ENCODE data around the gene USP3. TPM values are rescaled to one million over a fixed set of nuclear protein-coding genes. Genes with fewer than 3 reads are reported as not detected.
A peak's percentile ranks its signal among the peaks of the same experiment; 100 is the strongest.

The USP3 gene
- total and polyA plus RNA-seq, 2 of the 13 experiments (the other 11 are each of a cell fraction or from before 2014, with no cell fraction given): 14.3 to 61.2 TPM

DNA sequence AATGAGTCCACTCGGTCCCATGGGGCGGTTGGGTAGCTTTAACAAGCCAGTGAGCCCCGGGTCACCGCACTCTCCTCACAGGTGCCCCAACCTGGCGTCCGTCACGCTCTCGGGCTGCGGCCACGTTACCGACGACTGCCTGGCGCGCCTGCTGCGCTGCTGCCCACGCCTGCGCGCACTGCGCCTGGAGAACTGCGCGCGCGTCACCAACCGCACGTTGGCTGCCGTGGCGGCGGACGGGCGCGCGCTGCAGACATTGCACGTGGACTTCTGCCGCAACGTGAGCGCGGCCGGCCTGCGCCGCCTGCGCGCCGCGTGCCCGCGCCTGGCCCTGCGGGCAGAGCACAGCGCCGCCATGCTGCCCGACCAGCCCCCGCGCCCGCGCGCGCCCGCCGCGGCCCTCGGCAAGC is 96.2 kb downstream of the USP3 start (continued):
- peak; percentile 29; the same call in 1 of the 2 replicates for TF ChIP-seq RXRA (CRISPR knock-in tag; IDR thresholded peaks at IDR 0.05)
- 0 out of 2 replicates have a peak, but pooled peaks have one; percentile 63 for TF ChIP-seq HES4 (CRISPR knock-in tag; IDR thresholded peaks at IDR 0.05; ENCODE audit: borderline replicate concordance)
- peak; percentile 92 for TF ChIP-seq NKX3-1 (CRISPR knock-in tag; IDR thresholded peaks at IDR 0.05)
- no peak for TF ChIP-seq ZNF292 (CRISPR knock-in tag; IDR thresholded peaks at IDR 0.05; ENCODE audit: borderline replicate concordance, low read depth)
- TF ChIP-seq, protein P1, sequence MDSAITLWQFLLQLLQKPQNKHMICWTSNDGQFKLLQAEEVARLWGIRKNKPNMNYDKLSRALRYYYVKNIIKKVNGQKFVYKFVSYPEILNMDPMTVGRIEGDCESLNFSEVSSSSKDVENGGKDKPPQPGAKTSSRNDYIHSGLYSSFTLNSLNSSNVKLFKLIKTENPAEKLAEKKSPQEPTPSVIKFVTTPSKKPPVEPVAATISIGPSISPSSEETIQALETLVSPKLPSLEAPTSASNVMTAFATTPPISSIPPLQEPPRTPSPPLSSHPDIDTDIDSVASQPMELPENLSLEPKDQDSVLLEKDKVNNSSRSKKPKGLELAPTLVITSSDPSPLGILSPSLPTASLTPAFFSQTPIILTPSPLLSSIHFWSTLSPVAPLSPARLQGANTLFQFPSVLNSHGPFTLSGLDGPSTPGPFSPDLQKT (CRISPR knock-in tag; IDR thresholded peaks at IDR 0.05; ENCODE audit: borderline replicate concordance): no peak
- TF ChIP-seq, protein P2, sequence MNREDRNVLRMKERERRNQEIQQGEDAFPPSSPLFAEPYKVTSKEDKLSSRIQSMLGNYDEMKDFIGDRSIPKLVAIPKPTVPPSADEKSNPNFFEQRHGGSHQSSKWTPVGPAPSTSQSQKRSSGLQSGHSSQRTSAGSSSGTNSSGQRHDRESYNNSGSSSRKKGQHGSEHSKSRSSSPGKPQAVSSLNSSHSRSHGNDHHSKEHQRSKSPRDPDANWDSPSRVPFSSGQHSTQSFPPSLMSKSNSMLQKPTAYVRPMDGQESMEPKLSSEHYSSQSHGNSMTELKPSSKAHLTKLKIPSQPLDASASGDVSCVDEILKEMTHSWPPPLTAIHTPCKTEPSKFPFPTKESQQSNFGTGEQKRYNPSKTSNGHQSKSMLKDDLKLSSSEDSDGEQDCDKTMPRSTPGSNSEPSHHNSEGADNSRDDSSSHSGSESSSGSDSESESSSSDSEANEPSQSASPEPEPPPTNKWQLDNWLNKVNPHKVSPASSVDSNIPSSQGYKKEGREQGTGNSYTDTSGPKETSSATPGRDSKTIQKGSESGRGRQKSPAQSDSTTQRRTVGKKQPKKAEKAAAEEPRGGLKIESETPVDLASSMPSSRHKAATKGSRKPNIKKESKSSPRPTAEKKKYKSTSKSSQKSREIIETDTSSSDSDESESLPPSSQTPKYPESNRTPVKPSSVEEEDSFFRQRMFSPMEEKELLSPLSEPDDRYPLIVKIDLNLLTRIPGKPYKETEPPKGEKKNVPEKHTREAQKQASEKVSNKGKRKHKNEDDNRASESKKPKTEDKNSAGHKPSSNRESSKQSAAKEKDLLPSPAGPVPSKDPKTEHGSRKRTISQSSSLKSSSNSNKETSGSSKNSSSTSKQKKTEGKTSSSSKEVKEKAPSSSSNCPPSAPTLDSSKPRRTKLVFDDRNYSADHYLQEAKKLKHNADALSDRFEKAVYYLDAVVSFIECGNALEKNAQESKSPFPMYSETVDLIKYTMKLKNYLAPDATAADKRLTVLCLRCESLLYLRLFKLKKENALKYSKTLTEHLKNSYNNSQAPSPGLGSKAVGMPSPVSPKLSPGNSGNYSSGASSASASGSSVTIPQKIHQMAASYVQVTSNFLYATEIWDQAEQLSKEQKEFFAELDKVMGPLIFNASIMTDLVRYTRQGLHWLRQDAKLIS (CRISPR knock-in tag; IDR thresholded peaks at IDR 0.05): no peak
- no peak for TF ChIP-seq MEF2D (CRISPR knock-in tag; IDR thresholded peaks at IDR 0.05)
- no peak for TF ChIP-seq CHCHD3 (CRISPR knock-in tag; IDR thresholded peaks at IDR 0.05)
- TF ChIP-seq ZNF12 (CRISPR knock-in tag; IDR thresholded peaks at IDR 0.05): 0 out of 2 replicates have a peak, but pooled peaks have one; percentile 41
- no peak for TF ChIP-seq SMAD1 (CRISPR knock-in tag; IDR thresholded peaks at IDR 0.05; ENCODE audit: borderline replicate concordance, low read depth)
- TF ChIP-seq NR2F2 (IDR thresholded peaks at IDR 0.05; ENCODE audit: borderline replicate concordance, low read depth): no peak
- TF ChIP-seq, protein P3, sequence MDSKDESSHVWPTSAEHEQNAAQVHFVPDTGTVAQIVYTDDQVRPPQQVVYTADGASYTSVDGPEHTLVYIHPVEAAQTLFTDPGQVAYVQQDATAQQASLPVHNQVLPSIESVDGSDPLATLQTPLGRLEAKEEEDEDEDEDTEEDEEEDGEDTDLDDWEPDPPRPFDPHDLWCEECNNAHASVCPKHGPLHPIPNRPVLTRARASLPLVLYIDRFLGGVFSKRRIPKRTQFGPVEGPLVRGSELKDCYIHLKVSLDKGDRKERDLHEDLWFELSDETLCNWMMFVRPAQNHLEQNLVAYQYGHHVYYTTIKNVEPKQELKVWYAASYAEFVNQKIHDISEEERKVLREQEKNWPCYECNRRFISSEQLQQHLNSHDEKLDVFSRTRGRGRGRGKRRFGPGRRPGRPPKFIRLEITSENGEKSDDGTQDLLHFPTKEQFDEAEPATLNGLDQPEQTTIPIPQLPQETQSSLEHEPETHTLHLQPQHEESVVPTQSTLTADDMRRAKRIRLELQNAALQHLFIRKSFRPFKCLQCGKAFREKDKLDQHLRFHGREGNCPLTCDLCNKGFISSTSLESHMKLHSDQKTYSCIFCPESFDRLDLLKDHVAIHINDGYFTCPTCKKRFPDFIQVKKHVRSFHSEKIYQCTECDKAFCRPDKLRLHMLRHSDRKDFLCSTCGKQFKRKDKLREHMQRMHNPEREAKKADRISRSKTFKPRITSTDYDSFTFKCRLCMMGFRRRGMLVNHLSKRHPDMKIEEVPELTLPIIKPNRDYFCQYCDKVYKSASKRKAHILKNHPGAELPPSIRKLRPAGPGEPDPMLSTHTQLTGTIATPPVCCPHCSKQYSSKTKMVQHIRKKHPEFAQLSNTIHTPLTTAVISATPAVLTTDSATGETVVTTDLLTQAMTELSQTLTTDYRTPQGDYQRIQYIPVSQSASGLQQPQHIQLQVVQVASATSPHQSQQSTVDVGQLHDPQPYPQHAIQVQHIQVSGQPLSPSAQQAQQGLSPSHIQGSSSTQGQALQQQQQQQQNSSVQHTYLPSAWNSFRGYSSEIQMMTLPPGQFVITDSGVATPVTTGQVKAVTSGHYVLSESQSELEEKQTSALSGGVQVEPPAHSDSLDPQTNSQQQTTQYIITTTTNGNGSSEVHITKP (CRISPR knock-in tag; IDR thresholded peaks at IDR 0.05; ENCODE audit: low read depth): no peak
- no peak for TF ChIP-seq MAFF (IDR thresholded peaks at IDR 0.05; ENCODE audit: low read depth, low read length)
- no peak for TF ChIP-seq FOXA1 (IDR thresholded peaks at IDR 0.05)
- TF ChIP-seq FOXA1 (CRISPR knock-in tag; IDR thresholded peaks at IDR 0.05): no peak; the same call in 1 of the 2 replicates
- TF ChIP-seq MED8 (CRISPR knock-in tag; IDR thresholded peaks at IDR 0.05; ENCODE audit: insufficient replicate concordance): no peak
- TF ChIP-seq ARNT2 (CRISPR knock-in tag; IDR thresholded peaks at IDR 0.05; ENCODE audit: low read depth): no peak; the same call in 1 of the 2 replicates
- TF ChIP-seq HDAC1 (CRISPR knock-in tag; IDR thresholded peaks at IDR 0.05): peak; percentile 89
- no peak for TF ChIP-seq ZNF30 (CRISPR knock-in tag; IDR thresholded peaks at IDR 0.05)
- 0 out of 2 replicates have a peak, but pooled peaks have one; percentile 51 for TF ChIP-seq REL (CRISPR knock-in tag; conservative IDR thresholded peaks at IDR 0.05)
- TF ChIP-seq ZNF260 (CRISPR knock-in tag; IDR thresholded peaks at IDR 0.05; ENCODE audit: borderline replicate concordance, low read depth): no peak
- peak; percentile 36 for TF ChIP-seq ASH2L (IDR thresholded peaks at IDR 0.05; ENCODE audit: insufficient read length, low read depth, low read length)
- no peak for TF ChIP-seq HNRNPUL1 (IDR thresholded peaks at IDR 0.05; ENCODE audit: low read depth, low read length)

Data from HepG2 (cell line).